Stomach (tissue), 9 donors: ENCODE results near the gene OR9A2. TPM values are rescaled to one million over a fixed set of nuclear protein-coding genes. Genes with fewer than 3 reads are reported as not detected.
"Not testable (repeated sequence)": the region's sequence is repeated elsewhere in the genome, so short reads cannot be mapped to it uniquely, and the experiment has no call there.

ENCODE experiments used
- DNase-seq, 2 donors: peaks; one replicate each; pipeline versions ENCODE4 v3.0.0 to v3.0.0-alpha.2; 2013 to 2019
- H3K27ac ChIP-seq, 5 donors: fragments of 200-600 bp in 4 of 5; sonication (generic) in 4 of 5; one replicate each; pipeline ENCODE4 v1.5.1; 2013 to 2019; ENCODE audit warnings: mild to moderate bottlenecking in 1 of 5, moderate library complexity in 1 of 5
- H3K27me3 ChIP-seq, 3 donors: fragments of 200-600 bp; sonication (generic); one replicate each; pipeline ENCODE4 v1.5.1; 2017 to 2019; ENCODE audit warnings: mixed run types in 1 of 3
- H3K36me3 ChIP-seq, 4 donors: fragments of 200-600 bp; sonication (generic); 1 replicate in 3 of 4; 2 replicates in 1 of 4; pipeline ENCODE4 v1.5.1; 2016 to 2019
- H3K4me1 ChIP-seq, 4 donors: fragments of 200-600 bp; sonication (generic); one replicate each; pipeline ENCODE4 v1.5.1; 2016 to 2019
- H3K4me3 ChIP-seq, 4 donors: fragments of 200-600 bp; sonication (generic) in 3 of 4; one replicate each; pipeline ENCODE4 v1.5.1; 2016 to 2019; ENCODE audit warnings: mild to moderate bottlenecking in 1 of 4
- H3K9me3 ChIP-seq, 4 donors: fragments of 200-600 bp; sonication (generic); one replicate each; pipeline ENCODE4 v1.5.1; 2016 to 2019
- CTCF ChIP-seq, 7 experiments: fragments of 450-650 bp in 4 of 7; fragments of 200-600 bp in 3 of 7; sonication (generic) in 3 of 7; IDR thresholded peaks; one replicate each; pipeline ENCODE4 v1.5.1; 2016 to 2019; ENCODE audit warnings: antibody characterized with exemption in 7 of 7, control low read depth in 2 of 7, mild to moderate bottlenecking in 1 of 7
- EP300 ChIP-seq: sonication (generic); formaldehyde crosslinking; IDR thresholded peaks from one replicate; pipeline ENCODE4 v1.6.1; 2017; ENCODE audit warnings: antibody characterized with exemption
- POLR2A ChIP-seq, 4 donors: fragments of 450-650 bp; IDR thresholded peaks; one replicate each; pipeline ENCODE4 v1.6.1; 2016; ENCODE audit warnings: antibody characterized with exemption in 4 of 4, control low read depth in 2 of 4, mild to moderate bottlenecking in 1 of 4, moderate library complexity in 1 of 4
- POLR2AphosphoS5 ChIP-seq, 3 donors: sonication (generic); formaldehyde crosslinking; IDR thresholded peaks; one replicate each; pipeline ENCODE4 v1.6.1; 2016; ENCODE audit warnings: antibody characterized with exemption in 3 of 3
- WGBS, 5 donors: extraction: QIAGEN DNeasy Blood & Tissue Kit in 3 of 5; methylation state at CpG; one replicate each; pipeline versions ENCODE4 v1.1.5 to v1.1.7; 2013 to 2018; 5-methylcytosine and 5-hydroxymethylcytosine counted together
- intact Hi-C: fragments of 100-400 bp; cut with DNase I; formaldehyde crosslinking; loops from one replicate; pipeline ENCODE4 v1.15.1; 2023; ENCODE audit warnings: low total_unique reads
- polyA plus RNA-seq, 3 donors: library from polyadenylated mRNA; stranded (reverse); fragments of 200-250 nt; gene quantifications; one replicate each; pipeline ENCODE4 v1.2.3, GENCODE V29; 2013
- total RNA-seq, 5 donors: library from RNA; depleted of rRNA; stranded (reverse); fragments of >200 nt; gene quantifications; one replicate each; pipeline versions ENCODE4 v1.1.0 to v1.2.3, GENCODE V29; 2014 to 2016
- donor health status: healthy with polysubstance abuse.
- donor health status: Bipolar disorder and iron deficiency.
- donor health status: healthy.

Gene OR9A2
- total and polyA plus RNA-seq, 8 donors: not detected

GRCh38 chr7:142997456-142997989, 29.4 kb downstream of the OR9A2 start:
- intact Hi-C loops: no loop called here
- no peak for DNase-seq
- no peak for TF ChIP-seq CTCF (IDR thresholded peaks at IDR 0.05)
- Histone ChIP-seq H3K4me1 (peaks cover 0 to under 1% (median 0%) of the 10 kb centered on the region in 4 donors), H3K9me3 (no peaks in the 10 kb centered on the region), H3K4me3 (no peak overlapping the region), H3K36me3 (no peaks in the 10 kb centered on the region), H3K27ac (no peak overlapping the region), H3K27me3 (no peaks in the 10 kb centered on the region)
- WGBS, 5 donors: 55 to 66% (median 58%) methylated on average over 4 of the region's 4 CpGs

GRCh38 chr7:142992427-142992826, 34.5 kb downstream of the OR9A2 start:
- no peaks in the 10 kb centered on the region for H3K9me3 ChIP-seq
- no peaks in the 10 kb centered on the region for H3K4me1 ChIP-seq
- DNase-seq: no peak
- no peak for TF ChIP-seq POLR2AphosphoS5 (IDR thresholded peaks at IDR 0.05)
- TF ChIP-seq POLR2A (IDR thresholded peaks at IDR 0.05): no peak
- no peak for TF ChIP-seq EP300
- TF ChIP-seq CTCF (IDR thresholded peaks at IDR 0.05): no peak
- H3K27ac ChIP-seq: no peak overlapping the region
- no peaks in the 10 kb centered on the region for H3K36me3 ChIP-seq
- intact Hi-C loops: no loop called here
- H3K4me3 ChIP-seq: no peak overlapping the region
- WGBS, 5 donors: 31 to 43% (median 39%) methylated on average over 3 of the region's 3 CpGs
- no peaks in the 10 kb centered on the region for H3K27me3 ChIP-seq

- no peak for DNase-seq
- Histone ChIP-seq H3K27ac (no peak overlapping the region), H3K27me3 (peaks cover 0 to 11% (median 0%) of the 10 kb centered on the region in 3 donors), H3K9me3 (peaks cover 0 to 7% (median 0%) of the 10 kb centered on the region in 4 donors), H3K36me3 (no peaks in the 10 kb centered on the region), H3K4me3 (no peak overlapping the region), H3K4me1 (no peaks in the 10 kb centered on the region)
- TF ChIP-seq CTCF (IDR thresholded peaks at IDR 0.05) (no peak), EP300 (no peak)
- WGBS, 5 donors: 79 to 93% (median 87%) methylated on average over 1 of the region's 1 CpG; no CpG with 5 or more reads in 1 of the 5 donors
- intact Hi-C loops: no loop called here
Measured at GRCh38 chr7:142984297-142984696, 42.6 kb downstream of the OR9A2 start.

- intact Hi-C loops: no loop called here
- DNase-seq: no peak
- Histone ChIP-seq H3K36me3 (no peaks in the 10 kb centered on the region), H3K4me1 (no peaks in the 10 kb centered on the region), H3K4me3 (no peak overlapping the region), H3K9me3 (peaks cover 0 to 7% (median 0%) of the 10 kb centered on the region in 4 donors), H3K27ac (no peak overlapping the region), H3K27me3 (peaks cover 0 to 11% (median 0%) of the 10 kb centered on the region in 3 donors)
- TF ChIP-seq POLR2A (IDR thresholded peaks at IDR 0.05) (no peak), EP300 (no peak), CTCF (IDR thresholded peaks at IDR 0.05) (no peak), POLR2AphosphoS5 (IDR thresholded peaks at IDR 0.05) (no peak)
- 57 to 89% (median 78%) methylated on average over 1 of the region's 1 CpG for WGBS, 5 donors
Measured at GRCh38 chr7:142983825-142984224, 43.1 kb downstream of the OR9A2 start.

GRCh38 chr7:142978402-142978801, 48.5 kb downstream of the OR9A2 start:
- H3K4me1 ChIP-seq, DNase-seq, H3K27me3 ChIP-seq, H3K4me3 ChIP-seq, intact Hi-C loops, H3K36me3 ChIP-seq, H3K27ac ChIP-seq: not testable (repeated sequence)
- WGBS, 5 donors: 83 to 92% (median 86%) methylated on average over 4 of the region's 4 CpGs
- peaks cover 0 to 12% (median 5%) of the 10 kb centered on the region in 4 donors for H3K9me3 ChIP-seq

Other genes with a start within 250 kb of the OR9A2 start
- gene EPHB6, start 172.1 kb downstream of the OR9A2 start, total RNA-seq: 1 to 10 TPM; 5.4 to 9.6 (median 8.0) TPM
- gene EPHB6, start 172.1 kb downstream of the OR9A2 start, polyA plus RNA-seq: 10 to 100 TPM in 2 of 3 donors, 1 to 10 TPM in 1; 6.2 to 23.1 (median 19.3) TPM
- gene TRPV6, start 141.4 kb downstream of the OR9A2 start, total RNA-seq: 10 to 100 TPM in 2 of 5 donors, 1 to 10 TPM in 2, not detected in 1; 2.6 to 11.7 (median 10.3) TPM
- gene TRPV6, start 141.4 kb downstream of the OR9A2 start, polyA plus RNA-seq: 1 to 10 TPM; 4.7 to 7.7 (median 7.4) TPM
- gene TRPV5, start 93.4 kb downstream of the OR9A2 start, total RNA-seq: not detected
- not detected for gene TRPV5, start 93.4 kb downstream of the OR9A2 start, polyA plus RNA-seq
- not detected for gene LLCFC1, start 87.6 kb downstream of the OR9A2 start, total RNA-seq
- under 1 TPM in 1 of 3 donors, not detected in 2; 0.18 TPM for gene LLCFC1, start 87.6 kb downstream of the OR9A2 start, polyA plus RNA-seq
- gene KEL, start 64.8 kb downstream of the OR9A2 start, total RNA-seq: 1 to 10 TPM in 1 of 5 donors, not detected in 4; 1.5 TPM
- gene KEL, start 64.8 kb downstream of the OR9A2 start, polyA plus RNA-seq: under 1 TPM in 1 of 3 donors, not detected in 2; 0.85 TPM
- gene OR6V1, start 25.2 kb upstream of the OR9A2 start, total RNA-seq: not detected
- gene OR6V1, start 25.2 kb upstream of the OR9A2 start, polyA plus RNA-seq: not detected
- gene PIP, start 104.9 kb upstream of the OR9A2 start, total RNA-seq: not detected
- under 1 TPM in 1 of 3 donors, not detected in 2; 0.45 TPM for gene PIP, start 104.9 kb upstream of the OR9A2 start, polyA plus RNA-seq
- not detected for gene TAS2R39, start 156.3 kb upstream of the OR9A2 start, total RNA-seq
- not detected for gene TAS2R39, start 156.3 kb upstream of the OR9A2 start, polyA plus RNA-seq
- not detected for gene TAS2R40, start 194.9 kb upstream of the OR9A2 start, total RNA-seq
- not detected for gene TAS2R40, start 194.9 kb upstream of the OR9A2 start, polyA plus RNA-seq
- 100 to 1,000 TPM in 4 of 5 donors, 10 to 100 TPM in 1; 71.8 to 305 (median 164) TPM for gene GSTK1, start 236.3 kb upstream of the OR9A2 start, total RNA-seq
- 100 to 1,000 TPM; 118 to 177 (median 141) TPM for gene GSTK1, start 236.3 kb upstream of the OR9A2 start, polyA plus RNA-seq